DMS79 treated with DMSO at 0.1 percent for 48 hours (cell line): ENCODE results near the gene FYN.
A peak's percentile ranks its signal among the peaks of the same experiment; 100 is the strongest.

Experiments
- DNase-seq: peaks from one replicate; lab custom pipeline; 2025; lab: John Stamatoyannopoulos, UW

The FYN gene

DNA sequence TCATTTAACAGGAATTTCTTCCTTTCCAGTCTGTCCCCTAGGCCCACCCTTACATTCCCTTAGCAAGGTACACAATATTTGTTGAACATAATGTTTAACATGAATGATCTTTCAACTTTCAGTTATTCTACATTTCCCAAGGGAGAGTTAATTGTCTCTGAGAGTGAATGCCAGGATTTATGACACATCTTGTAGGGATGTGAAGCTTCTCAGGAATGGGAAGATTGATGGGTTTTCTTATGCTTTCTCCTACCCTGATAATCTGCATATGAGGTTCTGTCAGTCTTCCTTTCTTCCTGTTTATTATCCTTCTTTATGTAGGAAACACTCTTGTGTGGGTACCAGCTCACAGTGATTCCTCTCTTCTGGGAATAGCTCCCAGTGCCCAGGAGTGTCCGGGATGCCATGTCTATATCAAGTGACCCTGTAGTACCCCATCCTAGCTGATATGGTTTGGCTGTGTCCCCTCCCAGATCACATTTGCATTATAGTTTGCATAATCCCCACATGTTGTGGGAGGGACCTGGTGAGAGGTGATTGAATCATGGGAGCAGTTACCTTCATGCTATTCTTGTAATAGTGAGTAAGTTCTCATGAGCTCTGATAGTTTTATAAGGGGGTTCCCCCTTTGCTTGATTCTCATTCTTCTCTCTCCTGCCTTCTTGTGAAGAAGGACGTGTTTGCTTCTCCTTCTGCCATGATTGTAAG lies 7.1 kb upstream of the FYN start:
- DNase-seq, result no peak

DNA sequence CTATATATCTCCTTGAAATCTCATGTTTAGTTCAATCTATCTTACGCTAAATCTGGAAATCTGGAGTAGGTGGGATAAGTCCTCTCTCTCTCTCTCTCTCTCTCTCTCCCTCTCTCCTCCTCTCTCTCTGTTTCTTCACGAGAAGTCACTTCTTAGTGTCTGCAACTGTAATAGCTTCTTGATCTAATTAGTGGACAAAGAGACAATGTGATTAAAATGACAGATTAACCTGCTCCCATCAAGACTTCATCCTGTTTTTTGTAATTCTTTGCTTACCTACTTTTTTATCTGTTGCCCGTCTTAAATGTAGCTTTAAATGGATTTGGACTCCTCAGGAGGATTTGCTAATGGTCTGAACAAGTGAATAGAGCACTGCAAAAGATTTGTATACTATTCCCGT lies 2.5 kb upstream of the FYN start:
- no peak for DNase-seq

DNA sequence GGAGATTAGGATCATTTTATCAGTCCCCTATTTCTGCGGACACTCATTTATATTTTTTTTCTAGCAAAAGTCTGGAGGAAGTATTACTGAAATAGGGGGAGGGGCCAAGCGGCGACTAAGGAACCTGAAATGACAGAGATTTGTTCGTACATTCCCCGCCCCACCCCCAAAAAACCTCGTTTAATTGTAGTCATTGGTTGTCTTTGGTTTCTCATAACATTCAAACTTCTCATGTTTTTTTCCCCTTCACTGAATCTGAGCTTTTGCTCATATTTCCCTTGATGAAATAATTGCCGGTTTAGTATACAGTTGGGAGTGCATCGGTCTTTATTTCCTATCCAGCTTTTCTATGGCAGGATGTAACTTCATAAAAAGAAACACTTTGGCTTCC lies 768 bp upstream of the FYN start:
- peak; percentile 55 for DNase-seq

DNA sequence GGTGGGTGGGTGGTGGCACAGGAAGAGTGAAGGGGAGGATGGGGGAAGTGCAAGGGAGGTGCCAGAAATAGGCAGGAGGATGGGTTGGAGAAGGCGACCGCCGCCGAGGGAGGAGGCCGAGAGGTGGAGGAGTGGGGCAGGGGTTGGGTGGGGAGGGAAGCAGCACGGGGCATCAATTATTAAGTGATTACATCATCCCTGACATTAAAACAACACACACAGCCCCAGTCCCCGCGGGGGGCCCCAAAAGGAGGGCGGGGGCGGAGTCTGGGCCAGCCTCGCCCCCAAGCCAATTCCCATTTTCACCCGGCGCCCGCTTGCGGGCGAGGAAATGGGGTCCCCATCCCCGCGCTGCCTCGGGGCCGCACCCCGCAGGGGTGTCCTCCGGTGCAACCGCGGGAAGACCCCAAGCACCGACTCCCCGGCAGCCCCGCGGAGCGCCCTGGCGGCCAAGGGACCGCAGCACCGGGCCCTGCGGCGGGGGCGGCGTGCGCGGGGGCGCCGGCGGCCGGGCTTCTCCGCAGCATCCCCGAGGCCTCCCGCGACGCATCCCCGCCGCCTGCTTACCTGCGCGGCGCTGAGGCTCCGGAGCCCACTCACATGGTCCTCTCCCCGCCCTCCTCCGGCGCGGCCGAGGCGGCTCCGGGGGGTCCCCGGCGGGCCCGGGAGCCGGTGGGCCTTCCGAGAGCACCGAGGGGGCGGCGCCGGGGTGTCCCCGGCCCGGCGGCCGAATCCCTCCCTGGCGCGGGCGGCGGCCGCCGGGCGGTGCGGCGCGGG lies 663 bp downstream of the FYN start:
- DNase-seq, result peak; percentile 52

DNA sequence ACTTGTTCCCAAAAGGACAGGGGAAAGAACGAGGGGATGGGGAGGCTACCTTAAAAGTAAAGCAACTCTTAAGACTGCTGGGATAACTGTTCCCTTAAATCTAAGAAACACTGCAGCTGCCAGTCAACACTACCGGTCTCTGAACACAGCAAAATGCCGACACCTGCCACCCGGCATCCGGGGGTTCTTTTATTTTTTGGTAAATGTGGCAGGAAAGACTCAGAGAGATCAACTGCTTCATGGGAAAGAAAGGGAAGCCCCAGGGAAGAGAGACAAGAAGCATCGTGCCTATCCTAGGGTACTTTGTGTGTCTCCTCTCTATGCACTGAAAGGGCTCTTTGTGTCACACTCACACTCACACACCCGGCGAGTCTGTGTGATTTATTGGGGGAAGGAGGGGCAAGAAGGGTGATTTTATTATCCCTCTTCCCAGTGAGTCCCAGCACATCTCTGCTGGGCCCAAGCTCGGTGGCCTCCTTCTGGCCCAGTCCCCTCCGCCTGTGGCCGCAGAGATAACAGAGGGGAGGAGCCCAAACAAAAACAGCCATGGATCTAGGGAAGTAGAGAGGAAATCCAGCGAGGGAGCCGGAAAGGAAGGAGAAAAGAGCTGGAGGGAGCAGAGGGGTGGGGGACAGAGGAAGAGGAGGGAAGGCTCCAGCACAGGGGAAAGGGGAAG lies 1.4 kb downstream of the FYN start:
- DNase-seq, result peak; percentile 52

DNA sequence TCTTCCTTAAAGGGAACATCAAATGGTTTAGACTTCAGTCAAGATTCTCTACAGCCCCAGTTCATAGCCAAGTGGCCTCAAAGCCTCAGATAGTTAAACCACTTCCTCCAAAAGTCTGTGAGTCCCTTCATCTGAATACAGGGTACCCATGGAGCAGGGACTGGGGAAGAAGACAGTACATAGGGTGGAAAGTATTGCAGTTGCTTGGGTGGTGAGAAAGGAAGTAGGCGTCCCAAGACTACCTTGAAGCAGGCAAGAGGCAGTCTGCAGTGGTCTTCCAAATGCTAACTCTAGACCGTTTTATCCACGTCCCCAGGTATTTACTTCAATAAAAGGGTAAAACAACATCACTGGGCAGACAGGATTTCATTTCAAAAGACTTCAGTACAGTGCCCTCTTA lies 2.0 kb downstream of the FYN start:
- DNase-seq, result no peak

DNA sequence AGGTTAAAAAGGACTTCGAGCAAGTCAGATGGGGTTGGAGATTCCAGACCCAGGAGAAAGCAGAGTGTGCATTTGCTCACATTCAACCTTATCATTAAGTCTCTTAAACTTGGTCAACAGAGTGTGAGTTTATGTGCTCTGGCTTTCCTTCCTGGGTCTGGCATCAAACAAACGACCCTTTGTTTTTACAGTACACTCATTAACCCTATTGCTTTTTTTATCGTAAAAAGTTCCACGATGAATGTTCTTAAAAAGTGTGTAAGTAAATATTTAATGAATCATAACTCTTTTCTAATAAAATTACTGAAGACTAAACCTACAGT lies 2.5 kb downstream of the FYN start:
- no peak for DNase-seq

DNA sequence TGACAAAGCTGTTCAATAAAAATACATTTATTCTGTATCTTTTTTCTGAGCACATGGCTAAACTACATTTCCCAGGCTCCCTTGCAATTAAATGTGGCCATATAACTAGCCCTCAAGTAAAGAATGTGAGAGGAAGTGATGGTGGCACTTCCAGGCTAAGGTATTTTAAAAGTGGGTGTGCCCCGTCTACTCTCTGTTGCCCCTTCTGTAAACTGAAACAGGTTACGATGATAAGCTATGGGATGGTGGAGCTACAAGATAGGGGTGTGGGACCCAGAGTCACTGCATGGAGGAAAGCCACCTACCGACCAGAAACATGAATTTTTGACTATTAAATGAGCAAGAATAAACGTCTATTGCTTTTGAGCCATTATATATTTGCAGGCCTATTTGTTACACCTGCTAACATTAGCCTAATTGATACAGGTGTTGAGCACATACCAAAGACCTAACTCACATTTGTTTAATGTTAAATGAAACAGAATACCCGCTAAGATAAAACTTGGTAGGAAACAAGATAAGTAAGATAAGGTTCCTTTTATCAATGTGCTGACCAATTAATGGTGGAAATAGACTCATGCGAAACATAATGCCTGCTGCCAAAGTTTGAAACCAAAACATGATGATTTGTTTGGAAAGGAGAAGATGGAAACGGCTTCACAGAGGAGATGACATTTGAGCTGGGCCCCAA lies 3.1 kb downstream of the FYN start:
- no peak for DNase-seq

DNA sequence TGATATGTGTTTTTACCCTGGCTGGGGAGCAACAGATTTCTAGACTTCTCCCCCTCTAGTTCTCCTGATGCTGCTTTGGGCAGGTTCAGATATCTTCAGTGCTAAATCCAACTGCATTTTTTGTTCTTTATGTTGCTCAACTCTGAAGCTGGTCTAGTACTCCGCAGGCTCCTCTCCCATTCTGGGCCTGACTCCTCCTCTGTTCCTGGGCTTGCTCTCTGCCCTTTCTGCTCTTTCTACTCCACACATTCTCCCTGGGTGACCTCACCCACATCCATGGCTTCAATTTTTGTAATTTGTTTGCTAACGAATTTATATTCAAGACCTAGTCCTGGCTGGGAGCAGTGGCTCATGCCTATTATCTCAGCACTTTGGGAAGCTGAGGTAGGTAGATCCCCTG lies 6.4 kb downstream of the FYN start:
- no peak for DNase-seq

DNA sequence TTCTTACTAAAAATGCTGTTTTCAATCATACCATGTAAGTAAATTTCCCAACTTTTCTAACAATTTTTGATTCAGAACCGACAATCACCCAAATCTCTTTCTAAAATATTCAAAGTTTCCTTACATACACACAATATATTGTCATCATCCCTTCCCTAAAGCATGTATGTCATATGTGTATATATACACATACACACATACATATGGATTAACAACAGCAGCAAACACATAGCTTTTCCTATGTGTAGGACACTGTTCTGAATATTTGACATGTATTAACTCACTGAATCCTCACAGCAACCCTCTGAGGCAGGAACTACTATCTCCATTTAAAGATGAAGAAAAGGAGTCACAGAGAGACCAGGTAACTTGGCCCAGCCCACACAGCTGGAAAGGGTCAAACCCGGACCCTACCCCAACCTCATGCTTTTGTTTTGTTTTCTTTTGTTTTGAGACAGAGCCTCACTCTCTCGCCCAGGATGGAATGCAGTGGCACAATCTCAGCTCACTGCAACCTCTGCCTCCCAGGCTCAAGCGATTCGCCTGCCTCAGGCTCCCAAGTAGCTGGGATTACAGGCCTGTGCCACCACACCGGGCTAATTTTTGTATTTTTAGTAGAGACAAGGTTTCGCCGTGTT lies 7.2 kb downstream of the FYN start:
- DNase-seq, result no peak

DNA sequence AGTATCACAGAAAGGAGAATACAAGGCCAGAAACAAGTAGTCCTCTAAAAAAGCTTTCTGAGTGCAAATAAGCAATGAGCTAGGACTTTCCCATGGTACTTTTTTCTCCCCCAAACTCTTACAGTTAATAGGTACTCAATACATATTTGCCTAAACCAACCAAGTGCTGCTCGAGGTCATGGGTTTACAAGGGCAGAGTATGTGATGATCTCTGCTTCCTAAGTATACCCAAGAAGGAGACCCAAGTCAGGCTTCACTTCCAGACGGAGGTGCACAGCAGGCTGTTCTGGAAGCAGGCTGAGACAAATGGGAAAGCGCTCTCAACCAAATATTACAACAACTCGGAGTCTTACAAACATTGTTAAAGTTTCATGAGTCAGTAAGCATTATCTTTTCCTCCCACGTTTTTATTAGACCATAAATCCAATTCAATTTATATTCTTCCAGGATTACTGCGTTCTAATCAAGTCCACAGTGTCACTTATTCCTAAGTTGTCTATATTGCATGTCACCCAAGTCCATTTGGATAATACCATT lies 8.1 kb downstream of the FYN start:
- no peak for DNase-seq

DNA sequence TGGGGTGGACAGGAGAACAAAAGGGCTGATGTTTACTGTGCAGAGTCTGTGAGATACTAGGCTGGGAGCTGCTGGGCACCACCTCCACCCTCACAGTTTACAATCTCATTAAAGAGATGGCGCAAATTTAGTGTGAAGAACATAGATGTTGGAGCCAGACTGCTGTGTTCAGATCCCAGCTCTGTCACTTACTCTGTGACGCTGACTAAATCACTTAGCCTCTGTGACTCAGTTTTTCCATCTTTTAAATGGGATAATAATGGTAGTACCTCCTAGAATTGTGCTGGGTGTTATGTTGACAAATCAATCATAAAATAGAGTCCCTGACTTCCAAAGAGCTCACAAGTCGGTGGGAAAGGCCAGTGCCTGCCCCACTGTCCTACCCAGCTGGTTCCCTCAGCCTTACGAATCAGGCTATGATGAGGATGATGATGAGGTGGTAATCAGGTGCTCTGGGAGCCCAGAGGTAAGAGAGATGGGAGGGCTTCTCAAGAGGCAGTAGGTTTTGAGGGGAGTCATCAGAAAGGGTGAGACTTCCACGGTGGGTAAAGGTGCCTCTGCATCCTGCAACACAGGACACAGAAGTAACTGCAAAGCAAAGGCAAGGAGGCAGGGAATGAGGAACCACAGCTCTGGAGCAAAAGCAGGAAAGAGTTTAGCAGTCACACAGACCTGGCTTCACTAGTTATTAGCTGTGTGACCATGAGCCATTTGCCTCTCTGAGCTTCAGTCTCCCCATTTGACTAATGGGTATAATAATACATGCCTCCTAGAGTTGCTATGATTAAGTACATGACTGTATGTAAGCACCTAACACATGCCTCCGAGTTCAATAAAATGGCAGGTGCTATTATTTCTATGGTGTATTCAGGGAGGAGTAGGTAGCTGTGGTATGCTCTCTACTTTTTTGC lies 8.9 kb downstream of the FYN start:
- no peak for DNase-seq

DNA sequence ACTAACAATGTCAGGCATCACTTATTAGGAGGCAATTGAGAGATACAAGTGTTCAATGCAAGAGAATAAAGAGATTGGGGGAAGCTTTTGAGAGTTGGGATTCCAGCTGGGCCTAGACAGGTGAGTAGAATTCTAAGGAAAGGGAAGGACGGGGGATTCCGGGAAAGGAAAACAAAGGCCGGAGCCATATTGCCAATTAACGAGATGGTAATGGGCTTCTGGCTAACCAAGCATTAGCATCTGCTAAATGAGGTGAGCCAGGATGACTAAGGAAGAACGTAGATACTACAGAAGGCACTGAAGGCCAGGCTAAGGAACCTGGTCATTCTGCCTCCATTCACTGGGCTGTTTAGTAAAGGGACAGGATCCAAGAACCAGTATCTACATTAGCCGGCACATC lies 10.5 kb downstream of the FYN start:
- DNase-seq, result no peak

DNA sequence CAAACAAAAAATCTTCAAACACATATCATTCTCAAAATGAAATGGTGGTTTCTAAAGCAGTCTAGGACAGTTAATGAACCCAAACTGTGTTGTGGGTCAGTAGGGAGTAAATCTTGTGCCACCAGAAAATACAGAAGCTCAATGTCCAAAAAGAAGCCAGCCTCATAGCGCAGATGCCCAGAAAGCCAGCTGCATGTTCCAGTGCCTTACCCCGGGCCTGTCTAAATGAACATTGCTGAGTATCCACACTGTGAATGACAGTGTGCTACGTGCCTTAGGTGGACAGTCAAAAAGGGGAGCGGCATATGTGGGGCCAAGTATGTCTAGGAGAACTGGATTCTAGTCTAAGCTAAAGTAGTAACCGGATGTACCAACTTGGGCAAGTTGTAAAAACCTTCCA lies 10.9 kb downstream of the FYN start:
- no peak for DNase-seq

DNA sequence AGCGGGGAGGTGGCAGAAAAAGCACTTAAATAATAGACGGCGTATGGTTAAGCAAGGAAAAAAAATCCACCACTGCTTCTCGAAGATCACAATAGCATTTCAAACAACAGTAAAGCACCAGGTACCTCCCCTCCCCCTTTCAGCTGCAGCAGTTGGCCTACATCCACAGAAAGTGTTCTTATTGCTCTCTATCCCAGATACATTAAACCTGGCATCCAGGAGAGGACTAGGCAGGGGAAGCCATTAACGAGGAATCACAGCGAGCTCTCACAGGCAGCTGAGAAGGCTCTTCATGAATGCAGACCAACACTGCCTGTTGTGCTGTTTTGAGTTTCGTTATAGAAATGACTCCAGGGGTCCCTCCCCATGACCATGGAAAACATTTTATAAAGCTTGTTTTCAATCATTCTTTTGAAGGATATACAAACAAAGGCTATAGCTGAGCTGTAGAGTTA lies 11.8 kb downstream of the FYN start:
- DNase-seq, result peak; percentile 94

DNA sequence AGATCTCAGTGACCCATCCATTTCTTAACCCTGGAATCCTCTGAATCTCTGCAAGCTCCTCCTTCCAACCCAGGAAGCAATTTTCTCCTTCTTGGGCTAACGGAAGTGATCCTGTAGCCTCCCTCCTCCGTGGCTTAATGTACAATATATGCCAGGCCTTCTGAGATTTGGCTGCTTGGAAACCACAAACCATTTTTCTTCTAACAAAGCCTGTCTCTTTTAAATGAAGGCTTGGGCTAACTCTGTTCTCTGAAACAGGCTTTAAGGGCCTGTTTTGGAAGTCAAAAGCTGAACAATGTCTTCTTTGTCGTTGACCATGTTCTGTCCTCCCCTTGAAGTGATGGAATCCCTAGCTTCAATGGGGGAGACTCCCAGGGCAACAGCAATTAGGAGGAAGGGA lies 14.9 kb downstream of the FYN start:
- DNase-seq, result no peak

DNA sequence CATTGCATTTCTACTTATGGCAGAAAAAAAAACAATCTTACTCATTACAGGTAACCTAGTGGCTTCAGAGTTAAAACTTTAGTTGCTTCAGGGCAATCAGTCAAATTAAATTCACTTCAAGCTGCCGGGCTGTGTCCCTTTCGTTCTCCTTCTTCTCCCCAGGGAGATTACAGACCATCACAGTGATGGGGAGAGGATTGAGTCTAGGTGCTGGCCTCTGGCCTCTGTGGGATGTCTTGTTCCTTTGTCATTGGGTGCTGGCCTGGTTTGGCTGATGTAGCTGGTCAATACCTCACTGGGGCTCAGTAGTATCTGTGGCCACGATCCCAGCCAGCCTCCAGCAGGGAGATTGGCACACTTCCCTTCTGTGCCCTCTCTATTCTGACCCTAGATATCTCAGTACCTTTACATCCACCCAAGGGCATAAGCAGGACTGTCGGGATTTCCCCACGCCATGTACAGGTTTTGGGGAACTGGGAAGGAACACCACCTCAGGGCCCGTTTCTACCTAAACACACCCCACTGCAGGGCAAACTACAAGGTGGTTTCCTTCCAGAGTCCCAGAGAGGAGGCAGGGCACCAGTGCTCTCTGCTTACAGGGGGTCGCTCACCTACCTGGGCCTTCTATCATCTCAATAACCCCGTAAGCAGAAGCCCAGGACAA lies 15.4 kb downstream of the FYN start:
- DNase-seq, result no peak

DNA sequence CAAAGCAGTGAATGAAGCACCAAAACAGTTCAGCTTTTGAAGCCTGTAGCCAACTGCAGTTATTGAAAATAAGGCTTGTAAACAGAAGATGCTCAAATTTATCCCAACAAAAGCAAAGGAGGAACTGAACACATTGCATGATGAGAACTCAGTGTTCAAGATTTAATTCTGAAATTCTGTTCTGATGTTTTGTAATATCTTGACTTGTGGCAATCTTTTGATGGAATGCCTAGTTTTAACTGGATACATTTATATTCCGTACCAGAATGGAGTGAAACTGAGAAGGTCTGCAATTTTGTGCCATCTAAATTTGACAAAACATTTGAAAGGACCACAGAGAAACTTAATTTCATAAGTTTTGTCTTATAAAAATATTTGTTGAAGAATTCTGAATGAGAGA lies 17.5 kb downstream of the FYN start:
- no peak for DNase-seq

DNA sequence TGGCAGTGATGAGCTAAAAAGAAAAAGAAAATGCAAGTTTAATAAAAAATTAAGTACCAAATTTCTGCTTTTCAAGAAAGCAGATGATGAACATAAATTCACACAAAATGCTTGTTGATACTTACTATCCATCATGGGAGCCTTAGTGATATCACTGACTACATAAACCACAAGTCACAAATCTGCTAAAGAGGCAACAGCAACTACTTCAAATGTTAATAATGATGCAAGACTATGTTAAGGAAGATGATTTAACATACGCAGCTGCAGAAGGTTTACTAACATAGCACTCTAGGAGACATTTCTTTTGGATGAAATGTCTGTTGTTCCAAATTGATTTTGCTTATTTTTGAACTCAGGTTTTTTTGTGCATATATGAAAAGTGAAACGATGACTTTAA lies 18.6 kb downstream of the FYN start:
- no peak for DNase-seq

DNA sequence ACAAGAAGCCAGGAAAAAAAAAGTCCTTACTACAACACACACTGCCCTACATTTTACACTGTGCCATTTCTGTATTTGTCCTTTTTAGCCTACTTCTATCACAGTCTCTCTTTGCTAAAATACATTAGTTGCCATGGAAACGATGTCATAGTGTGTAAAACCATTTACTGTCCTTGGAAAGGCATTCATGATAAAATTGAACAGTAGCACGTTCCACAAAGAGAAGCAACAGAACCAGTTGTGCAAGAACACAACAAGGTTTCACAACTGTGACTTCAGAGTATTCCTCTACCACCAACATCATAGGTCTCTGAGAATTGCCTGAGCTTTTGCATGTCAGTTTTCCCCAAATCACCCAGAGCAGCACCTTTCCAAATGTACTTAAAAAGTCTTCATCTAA lies 20.5 kb downstream of the FYN start:
- DNase-seq, result no peak
